ENCODE results near the gene MSL1.

Gene MSL1

GRCh38 chr17:40106760-40107521, 14.8 kb upstream of the MSL1 start:
- DNase-seq: no peak

DNA sequence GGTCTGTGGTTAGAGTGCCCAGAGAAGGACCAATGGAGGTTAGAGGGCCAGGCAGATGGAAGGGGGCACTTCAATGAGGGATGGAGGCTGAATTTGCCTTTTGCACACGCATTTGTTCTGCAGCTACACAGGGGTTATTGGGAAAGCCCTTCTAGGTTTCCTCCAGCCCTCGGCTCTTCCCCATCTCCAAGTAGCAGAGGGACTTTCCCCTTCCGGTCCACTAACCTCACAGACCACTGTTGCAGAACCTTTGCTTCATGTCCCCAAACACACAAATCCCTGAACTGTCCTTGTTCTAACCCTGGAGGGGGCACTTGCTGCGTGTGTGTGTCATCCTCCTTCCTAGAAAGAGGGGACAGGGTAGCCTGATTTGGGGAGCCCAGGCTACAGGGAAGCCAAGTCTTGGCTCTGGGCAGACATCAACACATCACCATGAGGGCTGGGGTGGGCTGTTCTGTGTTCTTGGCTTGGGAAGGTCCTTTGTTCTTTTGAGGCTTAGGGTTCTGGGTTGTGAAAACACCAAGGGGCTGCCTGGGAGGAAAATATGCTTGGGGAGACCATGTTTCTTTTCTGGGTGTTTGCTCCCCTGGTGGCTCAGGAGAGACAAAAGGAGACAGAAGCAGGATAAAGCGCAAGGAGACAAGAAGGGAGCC, 14.1 kb upstream of the MSL1 start:
- DNase-seq: no peak

DNA sequence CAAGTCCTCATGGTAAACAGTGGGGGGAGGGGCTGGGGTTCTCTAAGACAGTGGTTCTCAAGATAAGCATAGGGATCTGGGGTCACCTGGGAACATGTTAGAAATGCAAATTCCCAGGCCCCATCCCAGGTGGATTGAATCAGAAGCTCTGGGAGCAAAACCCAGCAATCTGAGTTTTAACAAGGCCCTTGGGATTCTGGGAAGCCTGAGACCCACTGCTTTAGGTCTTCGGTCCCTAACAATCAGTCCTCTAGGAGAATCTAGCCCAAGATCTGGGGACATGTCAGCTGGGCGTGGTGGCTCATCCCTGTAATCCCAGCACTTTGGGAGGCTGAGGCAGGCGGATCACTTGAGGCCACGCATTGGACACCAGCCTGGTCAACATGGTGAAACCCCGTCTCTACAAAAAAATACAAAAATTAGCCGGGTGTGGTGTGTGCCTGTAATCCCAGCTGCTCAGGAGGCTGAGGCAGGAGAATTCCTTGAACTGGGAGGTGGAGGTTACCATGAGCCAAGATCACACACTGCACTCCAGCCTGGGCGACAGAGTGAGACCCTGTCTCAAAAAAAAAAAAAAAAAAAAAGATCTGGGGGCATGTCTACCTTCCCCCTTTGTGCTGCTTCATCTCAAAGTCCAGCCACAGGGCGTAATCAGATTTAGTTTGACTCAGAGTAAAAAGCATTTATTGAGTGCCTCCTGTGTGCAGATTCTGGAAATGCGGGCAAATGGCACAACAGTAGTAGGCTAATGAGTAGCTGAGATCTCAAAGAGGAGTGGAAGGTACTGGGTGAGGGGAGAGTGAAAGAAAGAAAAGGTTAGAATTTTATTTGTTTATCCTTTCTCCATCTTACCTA, 12.6 kb upstream of the MSL1 start:
- DNase-seq: no peak

DNA sequence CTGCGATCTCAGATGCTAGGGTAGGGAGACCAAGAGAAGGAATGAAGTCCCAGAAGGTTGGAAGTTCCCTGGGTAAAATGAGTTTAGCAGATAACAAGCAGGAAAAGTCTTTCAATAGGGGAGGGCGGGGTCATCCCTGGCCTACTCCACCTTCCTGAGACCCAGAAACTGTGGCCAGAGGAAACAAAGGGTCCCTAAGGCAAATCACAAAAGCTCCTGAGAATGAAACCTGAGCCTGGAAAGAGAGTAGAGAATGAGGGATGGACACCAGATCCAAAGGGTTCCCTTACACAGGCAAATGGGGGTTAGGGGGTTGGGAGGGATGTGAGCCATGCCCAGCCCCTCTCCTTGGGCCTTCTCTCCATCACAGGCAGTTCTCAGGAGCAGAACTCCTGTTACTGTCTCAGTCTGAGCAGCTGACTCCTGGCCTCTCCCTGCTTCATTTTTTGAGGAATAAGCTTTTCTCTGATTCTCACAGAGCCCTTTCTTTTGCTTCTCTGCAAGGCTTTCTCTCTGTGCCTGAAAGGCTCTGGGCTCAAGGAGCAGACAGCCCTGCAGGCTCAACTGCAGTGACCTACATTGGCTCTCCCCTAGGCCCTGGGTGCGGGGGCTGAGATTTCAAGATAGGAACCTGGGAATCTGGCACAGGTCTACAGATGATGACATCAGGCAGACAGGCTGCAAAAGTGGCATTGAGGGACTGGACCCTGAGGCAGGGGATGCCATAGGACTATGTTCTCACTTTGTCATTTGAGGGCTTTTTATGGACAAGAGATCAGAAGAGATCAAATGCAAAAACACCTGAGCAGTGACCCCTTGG, 11.5 kb upstream of the MSL1 start:
- DNase-seq: no peak

GRCh38 chr17:40111221-40112128, 10.3 kb upstream of the MSL1 start:
- peak; percentile 69 for DNase-seq

GRCh38 chr17:40112191-40112711, 9.5 kb upstream of the MSL1 start:
- no peak for DNase-seq

DNA sequence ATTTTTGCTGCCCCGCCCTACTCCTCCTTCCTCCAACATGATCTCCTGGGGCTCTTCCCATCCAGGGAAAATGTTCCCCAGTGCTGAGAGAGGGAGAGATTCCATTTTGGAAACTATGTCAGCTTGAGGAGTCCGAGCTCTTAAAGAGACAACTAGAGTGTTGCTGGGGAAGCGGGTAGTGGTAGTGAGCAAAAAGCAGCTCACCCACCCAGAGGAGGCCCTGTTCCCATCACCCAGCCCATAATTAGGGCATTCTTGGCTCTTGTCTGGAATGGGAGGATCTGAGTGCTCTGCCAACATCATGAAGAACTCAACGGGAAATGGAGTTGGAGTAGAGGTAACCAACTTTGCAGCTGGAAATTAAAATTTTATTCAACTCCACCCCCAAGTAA, 9.1 kb upstream of the MSL1 start:
- DNase-seq: no peak

GRCh38 chr17:40113110-40113906, 8.5 kb upstream of the MSL1 start:
- DNase-seq: peak; percentile 89

DNA sequence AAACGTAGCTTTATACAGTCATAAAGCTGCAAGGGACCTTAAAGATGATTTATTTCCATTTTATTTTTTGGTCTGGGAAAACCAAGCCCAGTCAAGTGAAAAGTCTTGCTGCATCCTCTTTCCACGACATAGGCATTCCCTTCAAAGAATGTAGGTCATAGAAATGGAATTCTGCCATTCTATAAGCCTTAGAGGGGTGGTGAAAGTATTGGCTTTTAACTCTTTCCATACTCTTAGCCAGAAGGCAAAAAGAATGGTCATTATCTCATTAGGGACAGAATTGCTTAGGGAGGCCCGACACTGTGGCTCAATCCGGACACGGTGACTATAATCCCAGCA, 7.9 kb upstream of the MSL1 start:
- no peak for DNase-seq

DNA sequence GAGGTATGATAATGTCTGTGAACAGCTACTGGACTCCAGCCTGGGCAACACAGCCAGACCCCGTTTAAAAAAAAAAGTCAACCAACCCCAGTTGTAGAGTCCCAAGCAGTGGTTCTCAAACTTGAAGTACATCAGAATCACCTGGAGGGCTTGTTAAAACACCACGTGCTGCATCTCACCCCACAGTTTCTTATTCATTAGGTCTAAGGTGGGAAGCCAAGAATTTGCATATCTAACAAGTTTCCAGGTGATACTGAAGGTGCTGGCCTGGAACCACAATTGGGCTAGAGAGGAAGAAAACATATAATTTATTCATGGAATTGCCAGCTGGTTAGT, 6.7 kb upstream of the MSL1 start:
- DNase-seq: no peak

GRCh38 chr17:40122136-40122998, 596 bp downstream of the MSL1 start:
- no peak for DNase-seq

GRCh38 chr17:40122999-40123810, 1.4 kb downstream of the MSL1 start:
- DNase-seq: peak; percentile 31

- no peak for DNase-seq
Measured at GRCh38 chr17:40123811-40124114, 2.0 kb downstream of the MSL1 start.

DNA sequence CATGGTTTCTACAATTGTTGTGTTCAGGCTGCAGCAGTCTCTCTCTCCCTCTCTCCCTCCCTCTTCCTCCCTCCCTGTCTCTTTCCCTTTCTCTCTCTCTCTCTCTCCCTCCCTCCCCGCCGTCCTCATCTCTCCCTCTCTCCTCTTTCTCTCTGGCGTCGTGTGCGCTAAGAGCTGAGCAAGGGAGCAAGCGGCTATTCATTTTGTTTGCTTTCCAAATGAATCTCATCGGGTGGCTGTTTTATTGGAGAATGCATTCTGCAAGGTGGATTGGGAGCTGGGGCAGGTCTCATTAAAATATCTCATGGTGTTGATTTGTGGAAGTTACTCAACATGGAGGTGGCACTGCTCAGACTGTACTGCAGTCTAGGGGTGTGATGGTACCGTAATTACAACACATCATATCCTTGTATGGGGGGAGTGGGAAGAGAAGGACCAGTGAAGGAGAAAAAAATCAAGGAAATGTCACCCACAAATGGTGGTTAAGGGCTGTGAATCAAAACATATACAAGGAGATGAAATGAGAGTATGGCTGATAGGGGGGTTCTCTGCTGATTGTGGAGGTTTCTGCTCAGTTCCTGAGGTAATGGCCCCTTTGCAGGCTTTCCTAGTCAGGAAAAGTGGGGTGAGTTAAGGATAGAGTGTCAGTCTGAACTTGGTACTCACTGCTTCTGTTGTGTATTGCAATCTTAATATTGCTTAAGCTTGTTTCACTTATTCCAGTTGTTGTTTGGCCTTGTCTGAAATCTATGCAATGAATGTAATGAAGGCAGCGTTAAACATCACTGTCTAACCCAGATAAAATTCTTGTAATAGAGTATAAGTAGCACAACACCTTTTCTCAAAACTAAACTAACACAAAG, 2.7 kb downstream of the MSL1 start:
- no peak for DNase-seq

GRCh38 chr17:40129498-40129897, 7.7 kb downstream of the MSL1 start:
- DNase-seq: no peak

DNA sequence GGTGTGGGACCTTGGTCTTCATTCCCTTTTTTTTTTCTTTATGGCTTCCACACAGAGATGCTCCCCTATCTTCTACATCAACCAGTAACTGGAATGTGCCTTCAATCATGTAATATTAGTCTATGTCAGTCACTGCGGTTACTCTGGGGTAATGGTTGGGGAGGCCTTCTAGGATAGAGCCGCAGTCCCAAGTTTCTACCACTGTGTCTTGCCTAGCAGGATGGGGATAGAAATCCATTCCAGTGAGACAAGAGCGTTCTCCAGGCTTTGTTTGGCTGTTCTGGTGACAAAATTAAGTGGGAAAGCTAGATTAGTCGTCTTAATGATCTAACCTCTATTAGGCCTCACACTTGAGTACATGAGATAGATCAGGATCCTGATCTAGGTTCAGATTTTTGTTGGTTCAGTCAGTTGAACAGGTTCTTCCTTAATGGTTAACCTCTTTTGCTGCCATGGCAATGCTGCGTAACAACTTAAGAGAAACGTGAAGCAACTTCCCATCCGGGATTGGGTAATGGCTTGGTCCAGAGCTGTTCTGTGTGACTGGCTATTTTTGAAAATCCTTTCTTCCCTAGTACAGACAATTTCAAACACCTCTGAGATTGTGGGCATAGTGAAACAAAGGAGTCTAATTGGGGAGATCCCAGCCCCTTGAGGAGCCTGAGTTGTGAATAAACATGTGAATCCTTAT, 8.7 kb downstream of the MSL1 start:
- DNase-seq: no peak

DNA sequence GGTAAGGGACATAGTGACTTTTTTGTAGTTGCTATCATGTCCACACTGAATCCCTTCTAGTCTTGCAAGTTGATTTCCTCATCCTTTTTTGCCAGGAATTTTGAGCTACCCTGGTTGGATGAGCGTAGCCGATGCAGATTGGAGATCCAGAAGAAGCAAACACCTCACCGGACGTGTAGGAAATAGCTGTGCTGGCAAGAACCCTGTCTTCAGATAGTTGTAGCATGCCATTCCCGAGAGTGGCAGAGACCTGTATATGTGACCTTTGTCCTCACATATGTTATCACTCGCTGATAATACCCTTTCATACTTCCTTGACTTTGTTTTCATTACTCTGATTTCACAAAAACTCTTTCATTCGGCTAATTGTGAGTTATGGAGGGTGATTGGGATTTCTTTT, 12.4 kb downstream of the MSL1 start:
- no peak for DNase-seq

DNA sequence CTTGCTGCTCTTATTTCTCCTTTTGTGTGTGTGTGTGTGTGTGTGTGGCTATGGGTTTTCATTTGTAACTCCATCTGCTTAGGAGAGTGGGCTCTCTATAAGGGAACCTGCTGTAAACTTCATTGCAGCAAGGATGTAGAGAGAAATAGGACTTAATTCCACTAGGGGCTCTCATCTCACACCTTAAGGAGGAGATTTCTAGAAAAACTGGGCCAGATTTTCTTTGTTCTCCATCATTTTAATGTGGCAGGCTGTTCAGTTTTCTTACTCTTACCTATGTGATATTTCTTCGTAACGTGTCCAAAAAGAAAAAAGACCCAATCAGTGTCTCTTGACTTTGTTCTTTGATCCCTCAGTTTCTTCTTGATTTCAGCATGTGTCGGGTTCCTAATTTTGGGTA, 14.0 kb downstream of the MSL1 start:
- DNase-seq: no peak

Measured in activated effector memory CD4-positive, alpha-beta T cell treated with Interleukin-2 at 50 U/mL for 16 hours (primary cell).